ENCODE data around the gene PTX4.

The PTX4 gene

DNA sequence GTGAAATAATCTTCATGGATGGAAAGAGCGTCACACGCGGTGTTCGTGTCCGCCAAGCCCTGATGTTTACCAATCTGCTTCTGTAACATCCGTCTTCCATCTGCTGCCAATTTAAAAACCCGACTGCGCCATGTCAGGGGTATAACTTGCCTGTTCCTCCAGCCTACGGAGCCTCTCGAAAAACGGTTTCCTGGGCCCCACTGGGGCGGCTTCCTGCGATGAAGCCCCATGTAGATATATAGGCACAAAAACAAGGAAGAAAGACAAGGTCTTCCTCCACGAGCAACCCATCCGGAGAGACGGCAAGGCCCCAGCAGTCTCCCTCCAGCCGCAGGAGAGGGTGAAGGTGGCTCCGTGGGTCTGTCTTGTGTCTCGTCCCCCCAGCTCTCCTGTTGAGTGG is at the start of gene PTX4:
Gene PTX4, minus strand, starts transcription at position 326 of the 400 bp plus-strand sequence. Its CDS starts 35 bp downstream, at position 291.
- H3K9ac ChIP-seq (ENCODE audit: low read depth, low read length): no peak within 1 kb of the TSS; the same call in 1 of the 2 replicates
- no peaks in the 10 kb centered on the region for H3K36me3 ChIP-seq (ENCODE audit: insufficient read depth, low read length)
- no peaks in the 10 kb centered on the region for H3K4me1 ChIP-seq (ENCODE audit: insufficient read depth, low read length)
- H3K9me3 ChIP-seq (ENCODE audit: control insufficient read depth, insufficient read depth, low read length): no peaks in the 10 kb centered on the region

GRCh38 chr16:1537763-1538289 is 49.1 kb upstream of the PTX4 start:
- no peak overlapping the region for H3K9ac ChIP-seq (ENCODE audit: low read depth, low read length)
- H3K9me3 ChIP-seq (ENCODE audit: control insufficient read depth, insufficient read depth, low read length): no peaks in the 10 kb centered on the region
- H3K4me1 ChIP-seq (ENCODE audit: insufficient read depth, low read length): no peaks in the 10 kb centered on the region
- H3K36me3 ChIP-seq (ENCODE audit: insufficient read depth, low read length): no peaks in the 10 kb centered on the region

- Histone ChIP-seq H3K4me1 (ENCODE audit: insufficient read depth, low read length) (no peaks in the 10 kb centered on the region), H3K36me3 (ENCODE audit: insufficient read depth, low read length) (no peaks in the 10 kb centered on the region), H3K9ac (ENCODE audit: low read depth, low read length) (no peak overlapping the region), H3K9me3 (ENCODE audit: control insufficient read depth, insufficient read depth, low read length) (no peaks in the 10 kb centered on the region)
These were observed 48.4 kb upstream of the PTX4 start for GRCh38 chr16:1537138-1537577.

GRCh38 chr16:1536601-1537000 is 47.9 kb upstream of the PTX4 start:
- H3K9me3 ChIP-seq (ENCODE audit: control insufficient read depth, insufficient read depth, low read length): no peaks in the 10 kb centered on the region
- H3K9ac ChIP-seq (ENCODE audit: low read depth, low read length): no peak overlapping the region
- no peaks in the 10 kb centered on the region for H3K36me3 ChIP-seq (ENCODE audit: insufficient read depth, low read length)
- H3K4me1 ChIP-seq (ENCODE audit: insufficient read depth, low read length): no peaks in the 10 kb centered on the region

DNA sequence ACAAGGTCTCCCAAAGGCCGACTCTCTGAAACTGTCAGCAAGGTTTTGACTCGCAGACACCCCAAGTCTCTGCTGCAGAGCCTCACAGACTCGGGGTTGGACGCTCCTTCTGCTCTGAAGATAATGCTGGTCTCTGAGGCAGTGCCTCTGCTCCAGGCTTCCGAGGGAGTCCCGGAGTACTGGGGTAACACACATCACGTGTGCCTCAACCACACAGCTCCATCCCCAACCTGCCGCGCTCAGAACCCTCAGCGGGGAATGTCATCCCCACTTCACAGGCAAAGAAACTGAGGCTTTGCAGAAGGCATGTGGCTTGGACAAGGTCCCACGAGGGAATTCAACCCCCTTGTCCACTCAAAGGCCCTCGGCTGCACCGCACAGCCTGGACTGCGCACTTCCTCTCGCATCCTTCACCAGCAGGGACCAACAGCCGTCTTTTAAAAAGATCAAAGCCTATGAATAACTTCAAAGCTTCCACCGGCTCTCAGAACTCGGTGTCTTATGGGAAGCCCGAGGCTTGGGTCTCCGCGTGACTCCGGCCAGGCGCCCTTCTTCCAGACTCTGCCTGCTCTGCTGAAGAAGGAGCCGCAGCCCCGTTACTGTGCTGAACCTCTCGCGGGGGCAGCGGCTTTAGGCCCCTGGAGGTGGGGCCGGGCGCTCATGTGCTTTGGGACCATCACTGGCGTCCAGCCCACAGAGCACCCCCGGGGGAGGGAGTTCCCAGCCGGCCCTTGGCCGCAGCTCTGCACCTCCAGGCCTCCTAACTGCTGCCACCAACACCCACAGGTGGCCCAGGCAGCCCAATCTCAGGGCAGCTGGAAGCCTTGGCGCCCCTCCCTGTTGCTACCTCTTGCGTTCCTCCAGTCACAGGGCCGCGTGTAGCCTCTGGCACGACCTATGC is 46.9 kb upstream of the PTX4 start:
- H3K9ac ChIP-seq (ENCODE audit: low read depth, low read length): no peak overlapping the region
- no peaks in the 10 kb centered on the region for H3K36me3 ChIP-seq (ENCODE audit: insufficient read depth, low read length)
- H3K4me1 ChIP-seq (ENCODE audit: insufficient read depth, low read length): no peaks in the 10 kb centered on the region
- H3K9me3 ChIP-seq (ENCODE audit: control insufficient read depth, insufficient read depth, low read length): no peaks in the 10 kb centered on the region

DNA sequence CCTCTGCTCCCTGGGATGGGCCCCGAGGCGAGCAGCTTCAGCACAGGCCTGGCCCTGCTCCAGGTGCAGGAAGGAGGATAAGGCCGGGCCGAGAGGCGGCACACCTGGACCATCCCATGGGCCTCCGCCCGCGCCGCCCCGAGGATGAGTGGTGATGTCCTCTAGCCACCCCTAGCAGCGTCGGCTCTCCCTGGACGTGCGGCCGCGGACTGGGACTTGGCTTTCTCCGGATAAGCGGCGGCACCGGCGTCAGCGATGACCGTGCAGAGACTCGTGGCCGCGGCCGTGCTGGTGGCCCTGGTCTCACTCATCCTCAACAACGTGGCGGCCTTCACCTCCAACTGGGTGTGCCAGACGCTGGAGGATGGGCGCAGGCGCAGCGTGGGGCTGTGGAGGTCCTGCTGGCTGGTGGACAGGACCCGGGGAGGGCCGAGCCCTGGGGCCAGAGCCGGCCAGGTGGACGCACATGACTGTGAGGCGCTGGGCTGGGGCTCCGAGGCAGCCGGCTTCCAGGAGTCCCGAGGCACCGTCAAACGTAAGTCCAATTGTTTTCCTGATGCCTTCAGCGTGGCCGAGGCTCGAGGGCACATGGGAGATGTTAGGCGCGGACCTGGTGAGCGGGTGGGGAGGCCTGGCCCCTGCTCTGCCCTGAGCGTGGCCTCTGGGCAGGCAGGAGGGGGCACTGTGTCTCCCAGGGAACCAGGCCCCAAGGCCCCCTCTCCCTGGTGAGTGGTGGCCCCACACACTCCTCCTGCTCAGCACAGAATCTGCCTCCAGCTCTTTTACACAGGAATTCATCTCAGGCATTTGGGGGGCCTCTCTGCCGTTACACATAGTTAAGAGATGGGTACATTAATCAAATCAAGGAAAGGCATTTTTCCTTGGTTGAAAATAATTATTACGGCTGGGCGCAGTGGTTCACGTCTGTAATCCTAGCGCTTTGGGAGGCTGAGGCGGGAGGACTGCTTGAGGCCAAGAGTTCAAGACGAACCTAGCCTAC is 45.6 kb upstream of the PTX4 start:
- Histone ChIP-seq H3K9me3 (ENCODE audit: control insufficient read depth, insufficient read depth, low read length) (no peaks in the 10 kb centered on the region), H3K4me1 (ENCODE audit: insufficient read depth, low read length) (no peaks in the 10 kb centered on the region), H3K36me3 (ENCODE audit: insufficient read depth, low read length) (no peaks in the 10 kb centered on the region), H3K9ac (ENCODE audit: low read depth, low read length) (no peak overlapping the region)

DNA sequence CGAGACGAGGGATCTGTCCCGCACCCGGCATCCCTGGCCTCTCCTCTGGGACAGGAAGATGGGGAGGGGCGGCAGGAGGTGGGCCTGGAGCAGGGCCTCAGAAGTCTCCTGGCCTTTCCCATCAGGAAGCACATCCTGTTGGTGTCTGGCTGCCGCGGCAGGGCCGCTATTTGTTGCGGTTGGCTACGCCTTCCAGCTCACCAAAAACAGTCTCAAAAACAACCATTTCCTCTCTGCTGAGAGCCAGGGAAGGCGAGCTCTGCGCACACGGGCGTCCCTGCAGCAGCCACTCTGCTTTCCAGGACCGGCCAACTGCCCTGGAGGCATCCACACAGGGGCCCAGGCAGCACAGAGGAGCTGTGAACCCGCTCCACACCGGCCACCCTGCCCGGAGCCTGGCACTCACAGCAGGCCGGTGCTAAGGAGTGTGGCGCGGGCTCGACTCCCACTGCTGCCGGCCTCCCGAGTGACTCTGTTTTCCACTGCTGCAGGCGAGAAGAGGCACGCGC is 44.8 kb upstream of the PTX4 start, which contains the start of gene TMEM204:
Gene TMEM204, plus strand, starts transcription at position 224 of the 509 bp plus-strand sequence. CDS start 610 bp downstream, outside the sequence.
- H3K9me3 ChIP-seq (ENCODE audit: control insufficient read depth, insufficient read depth, low read length): no peaks in the 10 kb centered on the region
- H3K4me1 ChIP-seq (ENCODE audit: insufficient read depth, low read length): no peaks in the 10 kb centered on the region
- no peak within 1 kb of the TSS for H3K9ac ChIP-seq (ENCODE audit: low read depth, low read length)
- no peaks in the 10 kb centered on the region for H3K36me3 ChIP-seq (ENCODE audit: insufficient read depth, low read length)

- Histone ChIP-seq H3K4me1 (ENCODE audit: insufficient read depth, low read length) (no peaks in the 10 kb centered on the region), H3K9ac (ENCODE audit: low read depth, low read length) (no peak overlapping the region), H3K9me3 (ENCODE audit: control insufficient read depth, insufficient read depth, low read length) (no peaks in the 10 kb centered on the region), H3K36me3 (ENCODE audit: insufficient read depth, low read length) (no peaks in the 10 kb centered on the region)
These were observed 44.0 kb upstream of the PTX4 start for GRCh38 chr16:1532771-1533170.

GRCh38 chr16:1532081-1532760 is 43.5 kb upstream of the PTX4 start:
- no peak overlapping the region for H3K9ac ChIP-seq (ENCODE audit: low read depth, low read length)
- H3K9me3 ChIP-seq (ENCODE audit: control insufficient read depth, insufficient read depth, low read length): no peaks in the 10 kb centered on the region
- H3K36me3 ChIP-seq (ENCODE audit: insufficient read depth, low read length): no peaks in the 10 kb centered on the region
- no peaks in the 10 kb centered on the region for H3K4me1 ChIP-seq (ENCODE audit: insufficient read depth, low read length)

DNA sequence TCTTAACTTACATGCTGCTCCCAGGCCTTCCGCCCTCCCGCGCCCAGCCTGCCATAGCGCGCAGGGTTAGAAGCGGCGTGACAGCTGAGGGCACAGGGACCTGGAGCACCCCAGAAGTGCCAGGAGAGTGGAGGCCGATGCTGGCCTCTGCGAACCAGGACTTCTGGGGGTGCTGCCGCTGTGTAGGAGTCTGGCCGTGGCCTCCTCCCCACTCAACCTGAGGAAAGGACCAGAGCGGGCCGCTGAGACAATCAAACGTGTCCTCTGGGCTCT is 42.8 kb upstream of the PTX4 start:
- Histone ChIP-seq H3K9me3 (ENCODE audit: control insufficient read depth, insufficient read depth, low read length) (no peaks in the 10 kb centered on the region), H3K36me3 (ENCODE audit: insufficient read depth, low read length) (no peaks in the 10 kb centered on the region), H3K4me1 (ENCODE audit: insufficient read depth, low read length) (no peaks in the 10 kb centered on the region), H3K9ac (ENCODE audit: low read depth, low read length) (no peak overlapping the region)

DNA sequence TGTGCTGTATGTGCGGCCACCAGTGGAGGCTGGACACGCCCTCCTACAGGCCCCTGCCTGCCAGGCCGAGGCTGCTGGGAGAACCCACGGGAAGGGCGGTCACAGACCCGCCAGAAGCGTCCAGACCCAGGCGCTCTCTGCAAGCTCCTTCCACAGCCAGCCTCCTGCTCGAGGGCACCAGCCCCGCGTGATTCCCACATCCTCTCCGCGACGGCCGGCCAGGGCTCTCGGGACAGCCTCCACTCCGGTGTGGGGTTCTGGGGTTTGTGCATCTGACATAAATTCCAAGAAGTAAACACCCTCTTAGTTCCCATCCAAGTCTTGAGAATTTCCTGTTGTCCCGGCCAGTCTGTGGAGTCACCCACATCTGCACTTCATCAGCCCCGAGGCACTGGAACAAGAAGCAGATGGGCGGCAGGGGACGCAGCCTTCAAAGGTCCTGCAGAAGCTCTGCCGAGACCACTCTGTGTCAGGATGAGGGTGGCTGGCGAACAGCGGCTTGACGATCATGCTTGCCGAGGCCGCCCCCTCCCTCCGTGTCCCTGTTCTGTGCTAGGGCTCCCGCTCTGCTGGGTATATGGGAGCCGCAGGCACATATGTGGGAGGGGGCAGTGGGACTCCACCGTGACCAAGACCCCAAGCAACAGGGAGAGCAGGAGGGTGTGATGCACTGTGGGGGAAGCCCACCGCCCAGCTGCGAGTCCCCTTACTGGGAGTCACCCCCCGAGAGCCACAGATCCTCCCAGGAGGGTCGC is 42.3 kb upstream of the PTX4 start:
- Histone ChIP-seq H3K9me3 (ENCODE audit: control insufficient read depth, insufficient read depth, low read length) (no peaks in the 10 kb centered on the region), H3K9ac (ENCODE audit: low read depth, low read length) (no peak overlapping the region), H3K4me1 (ENCODE audit: insufficient read depth, low read length) (no peaks in the 10 kb centered on the region), H3K36me3 (ENCODE audit: insufficient read depth, low read length) (no peaks in the 10 kb centered on the region)

GRCh38 chr16:1530349-1530882 is 41.7 kb upstream of the PTX4 start:
- Histone ChIP-seq H3K9me3 (ENCODE audit: control insufficient read depth, insufficient read depth, low read length) (no peaks in the 10 kb centered on the region), H3K9ac (ENCODE audit: low read depth, low read length) (no peak overlapping the region), H3K4me1 (ENCODE audit: insufficient read depth, low read length) (no peaks in the 10 kb centered on the region), H3K36me3 (ENCODE audit: insufficient read depth, low read length) (no peaks in the 10 kb centered on the region)

- Histone ChIP-seq H3K4me1 (ENCODE audit: insufficient read depth, low read length) (no peaks in the 10 kb centered on the region), H3K9me3 (ENCODE audit: control insufficient read depth, insufficient read depth, low read length) (no peaks in the 10 kb centered on the region)
These were observed 40.3 kb upstream of the PTX4 start for GRCh38 chr16:1528921-1529537.

More at GRCh38 chr16:1528921-1529537, 40.3 kb upstream of the PTX4 start:
- no peaks in the 10 kb centered on the region for H3K36me3 ChIP-seq (ENCODE audit: insufficient read depth, low read length)
- H3K9ac ChIP-seq (ENCODE audit: low read depth, low read length): no peak overlapping the region
